ENCODE results near the gene RPL10. TPM values are rescaled to one million over a fixed set of nuclear protein-coding genes. Genes with fewer than 3 reads are reported as not detected.
"Not testable (repeated sequence)": the region's sequence is repeated elsewhere in the genome, so short reads cannot be mapped to it uniquely, and the experiment has no call there.

Gene RPL10
- total RNA-seq, 4 donors from 2014 or later = 1,992 to 4,644 (median 2,626) TPM

DNA sequence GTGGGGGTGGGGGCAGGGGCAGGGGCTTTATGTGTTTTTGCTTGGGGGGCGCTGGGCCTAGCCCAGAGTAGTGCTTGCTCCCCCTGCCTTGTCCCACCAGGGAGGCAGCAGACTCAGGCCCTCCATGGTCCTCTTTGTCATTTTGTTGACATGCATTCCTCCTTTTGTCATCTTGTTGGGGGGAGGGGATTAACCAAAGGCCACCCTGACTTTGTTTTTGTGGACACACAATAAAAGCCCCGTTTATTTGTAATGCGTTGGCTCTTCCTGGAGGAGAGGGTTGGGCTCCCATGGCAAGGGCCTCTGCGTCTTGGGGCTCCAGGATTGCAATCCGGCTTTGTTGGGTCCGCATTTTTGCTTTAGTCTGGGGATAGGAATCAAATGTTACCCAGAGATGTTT lies 16.9 kb upstream of the RPL10 start:
- no peak for DNase-seq
- TF ChIP-seq, protein P1, sequence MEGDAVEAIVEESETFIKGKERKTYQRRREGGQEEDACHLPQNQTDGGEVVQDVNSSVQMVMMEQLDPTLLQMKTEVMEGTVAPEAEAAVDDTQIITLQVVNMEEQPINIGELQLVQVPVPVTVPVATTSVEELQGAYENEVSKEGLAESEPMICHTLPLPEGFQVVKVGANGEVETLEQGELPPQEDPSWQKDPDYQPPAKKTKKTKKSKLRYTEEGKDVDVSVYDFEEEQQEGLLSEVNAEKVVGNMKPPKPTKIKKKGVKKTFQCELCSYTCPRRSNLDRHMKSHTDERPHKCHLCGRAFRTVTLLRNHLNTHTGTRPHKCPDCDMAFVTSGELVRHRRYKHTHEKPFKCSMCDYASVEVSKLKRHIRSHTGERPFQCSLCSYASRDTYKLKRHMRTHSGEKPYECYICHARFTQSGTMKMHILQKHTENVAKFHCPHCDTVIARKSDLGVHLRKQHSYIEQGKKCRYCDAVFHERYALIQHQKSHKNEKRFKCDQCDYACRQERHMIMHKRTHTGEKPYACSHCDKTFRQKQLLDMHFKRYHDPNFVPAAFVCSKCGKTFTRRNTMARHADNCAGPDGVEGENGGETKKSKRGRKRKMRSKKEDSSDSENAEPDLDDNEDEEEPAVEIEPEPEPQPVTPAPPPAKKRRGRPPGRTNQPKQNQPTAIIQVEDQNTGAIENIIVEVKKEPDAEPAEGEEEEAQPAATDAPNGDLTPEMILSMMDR (IDR thresholded peaks at IDR 0.05) = no peak
- TF ChIP-seq POLR2A (IDR thresholded peaks at IDR 0.05) = no peak
- Histone ChIP-seq H3K4me1 (peaks cover 0 to 9% (median 4%) of the 10 kb centered on the region in 4 donors), H3K9me3 (no peaks in the 10 kb centered on the region), H3K27me3 (no peaks in the 10 kb centered on the region), H3K4me3 (no peak overlapping the region), H3K36me3 (peaks cover 0 to 4% (median 0%) of the 10 kb centered on the region in 3 donors), H3K27ac (no peak overlapping the region)

DNA sequence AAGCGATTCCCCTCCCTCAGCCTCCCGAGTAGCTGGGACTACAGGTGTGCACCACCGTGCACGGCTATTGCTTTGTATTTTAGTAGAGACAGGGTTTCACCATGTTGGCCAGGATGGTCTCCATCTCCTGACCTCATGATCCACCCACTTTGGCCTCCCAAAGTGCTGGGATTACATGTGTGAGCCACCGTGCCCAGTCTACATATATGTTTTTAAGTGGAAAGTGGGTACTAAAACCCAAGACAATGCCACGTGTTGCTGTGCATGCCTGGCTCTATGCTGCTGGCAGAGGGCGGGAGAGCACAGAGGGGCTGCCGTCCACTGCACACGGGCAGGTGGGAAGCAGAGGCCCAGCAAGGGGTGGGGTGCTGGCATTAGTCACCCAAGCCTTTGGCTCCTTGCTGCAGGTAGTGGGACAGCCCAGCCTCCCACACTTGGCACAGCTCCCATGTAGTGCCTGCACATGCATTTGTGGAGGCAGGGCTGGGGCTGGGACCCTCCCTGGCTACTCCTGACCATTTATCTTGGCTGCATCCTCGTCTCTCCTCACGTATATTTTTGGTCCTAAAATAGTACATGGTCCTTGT lies 15.6 kb upstream of the RPL10 start:
- Histone ChIP-seq H3K36me3 (peaks cover 0 to 4% (median 0%) of the 10 kb centered on the region in 3 donors), H3K4me1 (peaks cover 0 to 9% (median 4%) of the 10 kb centered on the region in 4 donors), H3K27ac (no peak overlapping the region), H3K4me3 (no peak overlapping the region), H3K27me3 (no peaks in the 10 kb centered on the region), H3K9me3 (no peaks in the 10 kb centered on the region)
- DNase-seq = no peak
- TF ChIP-seq, protein P1 (IDR thresholded peaks at IDR 0.05) = no peak
- TF ChIP-seq POLR2A (IDR thresholded peaks at IDR 0.05) = no peak

DNA sequence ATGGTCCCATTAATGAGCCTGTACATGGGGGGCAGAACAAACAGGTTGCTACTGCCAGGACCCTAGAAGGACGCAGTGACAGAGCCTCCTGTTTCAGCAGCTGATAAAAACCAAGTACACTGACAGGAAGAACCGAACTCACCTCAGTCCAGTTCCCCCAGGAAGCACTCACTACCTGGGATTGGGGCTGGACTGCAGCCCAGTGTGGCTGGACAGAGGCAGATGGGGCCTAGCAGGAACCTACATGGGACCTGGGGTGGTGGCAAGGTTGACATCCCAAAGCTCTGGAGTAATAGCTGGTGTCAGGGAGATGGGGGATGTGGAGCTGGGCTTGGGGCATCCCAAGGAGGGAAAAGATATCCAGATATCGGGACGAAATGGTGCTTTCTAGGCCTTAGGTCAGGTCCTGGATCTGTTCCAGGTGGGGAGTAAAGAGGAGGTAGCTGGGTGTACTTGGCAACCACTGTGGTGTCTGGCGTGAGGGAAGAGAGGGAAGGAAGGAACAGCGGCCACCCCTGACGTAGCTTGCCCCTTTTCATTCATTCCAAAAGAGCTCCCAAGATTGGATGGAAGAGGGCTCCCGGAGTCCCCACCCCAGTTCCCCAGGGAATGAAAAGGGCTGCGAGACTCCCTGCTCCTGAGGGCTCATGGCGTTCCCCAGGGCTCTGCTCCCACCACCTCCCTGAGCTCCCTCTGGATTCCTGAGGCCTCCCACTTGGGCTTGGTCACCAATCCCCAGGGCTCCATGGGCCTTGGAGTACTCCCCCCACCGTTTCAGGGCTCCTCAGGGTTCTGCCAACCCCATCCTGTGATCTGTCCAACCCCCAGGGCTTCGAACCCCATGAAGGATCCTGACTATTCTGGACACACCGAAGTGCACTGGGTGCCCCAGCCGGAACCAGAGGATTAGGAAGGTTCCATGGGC lies 14.6 kb upstream of the RPL10 start:
- H3K36me3 ChIP-seq = peaks cover 0 to 4% (median 0%) of the 10 kb centered on the region in 3 donors
- H3K9me3 ChIP-seq = no peaks in the 10 kb centered on the region
- no peak overlapping the region for H3K4me3 ChIP-seq
- peaks cover 0 to 9% (median 4%) of the 10 kb centered on the region in 4 donors for H3K4me1 ChIP-seq
- TF ChIP-seq POLR2A (IDR thresholded peaks at IDR 0.05) = no peak
- TF ChIP-seq, protein P1 (IDR thresholded peaks at IDR 0.05) = no peak
- no peak overlapping the region for H3K27ac ChIP-seq
- DNase-seq = no peak
- H3K27me3 ChIP-seq = no peaks in the 10 kb centered on the region

DNA sequence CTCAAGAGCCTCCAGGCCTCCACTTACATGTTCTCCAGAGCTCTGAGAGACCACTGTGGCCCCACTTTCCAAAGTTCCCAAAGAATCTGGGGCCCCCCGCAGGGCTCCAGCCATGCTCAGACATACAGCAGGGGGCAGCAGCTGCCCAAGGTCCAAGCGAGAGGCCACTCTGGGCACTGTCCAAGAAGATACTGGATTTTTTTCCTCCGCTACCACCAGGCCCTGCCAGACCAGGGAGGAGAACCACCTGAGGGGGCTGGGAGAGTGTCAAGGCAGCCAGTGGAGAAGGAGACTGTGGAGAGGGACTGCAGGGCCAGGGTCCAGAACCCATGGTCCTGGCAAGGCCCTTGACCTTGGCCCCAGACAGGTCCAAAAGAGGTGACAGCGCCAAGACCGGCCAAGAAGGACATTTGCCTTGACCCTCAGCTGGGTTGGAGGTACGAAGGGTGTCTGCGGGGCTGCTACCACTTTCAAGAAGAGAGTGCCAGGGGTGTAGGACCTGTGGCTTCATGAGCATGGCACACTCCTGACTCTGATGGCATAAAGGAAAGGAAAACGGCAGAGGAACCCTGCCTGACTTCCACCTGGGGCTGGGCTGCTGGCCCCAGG lies 13.8 kb upstream of the RPL10 start:
- H3K27me3 ChIP-seq = no peaks in the 10 kb centered on the region
- DNase-seq = no peak
- H3K36me3 ChIP-seq = peaks cover 0 to 4% (median 0%) of the 10 kb centered on the region in 3 donors
- TF ChIP-seq, protein P1 (IDR thresholded peaks at IDR 0.05) = peak in 1 of 6 experiments; percentile 2
- no peak for TF ChIP-seq POLR2A (IDR thresholded peaks at IDR 0.05)
- H3K4me1 ChIP-seq = peaks cover 0 to 9% (median 4%) of the 10 kb centered on the region in 4 donors
- peak overlapping the region in 1 of 4 donors; percentile 10 for H3K27ac ChIP-seq
- H3K9me3 ChIP-seq = no peaks in the 10 kb centered on the region
- H3K4me3 ChIP-seq = no peak overlapping the region

DNA sequence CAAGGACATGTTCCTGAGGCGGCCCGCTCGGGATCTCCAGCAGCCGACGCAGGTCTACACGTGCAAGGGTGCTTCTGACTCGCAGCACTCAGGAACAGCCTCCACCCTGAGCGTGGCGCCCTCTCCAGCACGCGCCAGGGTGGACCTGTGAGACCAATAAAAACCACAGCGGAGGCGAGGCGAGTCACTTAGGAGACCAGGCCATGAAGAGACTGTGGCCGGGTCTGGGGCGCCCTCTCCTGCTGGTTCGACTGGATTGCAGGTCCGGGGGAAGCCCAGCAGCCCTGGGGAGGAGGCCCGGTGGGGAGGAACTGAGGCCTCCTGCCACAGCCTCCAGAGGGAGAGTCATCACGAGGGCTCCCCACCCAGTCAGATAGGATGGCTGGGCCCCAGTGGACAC lies 10.1 kb upstream of the RPL10 start:
- H3K9me3 ChIP-seq, H3K27ac ChIP-seq, DNase-seq, H3K4me1 ChIP-seq, H3K27me3 ChIP-seq, H3K4me3 ChIP-seq, H3K36me3 ChIP-seq: not testable (repeated sequence)

DNA sequence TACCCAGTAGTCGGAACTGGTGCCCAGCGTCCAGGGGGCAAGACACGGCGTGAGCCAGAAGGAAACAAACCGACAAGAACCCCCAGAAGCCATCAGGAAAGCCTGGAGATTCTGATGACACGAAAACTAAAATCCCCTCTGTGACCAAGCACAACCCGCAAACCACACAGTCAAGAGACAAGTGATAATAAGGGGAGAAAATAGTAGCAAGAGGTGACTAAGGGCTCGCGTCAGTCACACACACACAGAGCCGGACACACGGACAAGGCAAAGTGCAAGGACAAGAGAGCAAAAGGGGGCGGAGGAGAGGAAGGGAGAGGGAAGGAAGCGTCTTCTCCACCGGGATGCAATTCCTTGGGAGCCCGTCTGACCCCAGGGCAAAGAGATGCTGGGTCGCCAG lies 9.5 kb upstream of the RPL10 start:
- not testable (repeated sequence) for H3K27ac ChIP-seq, H3K9me3 ChIP-seq, DNase-seq, H3K27me3 ChIP-seq, H3K4me3 ChIP-seq, H3K36me3 ChIP-seq, H3K4me1 ChIP-seq

DNA sequence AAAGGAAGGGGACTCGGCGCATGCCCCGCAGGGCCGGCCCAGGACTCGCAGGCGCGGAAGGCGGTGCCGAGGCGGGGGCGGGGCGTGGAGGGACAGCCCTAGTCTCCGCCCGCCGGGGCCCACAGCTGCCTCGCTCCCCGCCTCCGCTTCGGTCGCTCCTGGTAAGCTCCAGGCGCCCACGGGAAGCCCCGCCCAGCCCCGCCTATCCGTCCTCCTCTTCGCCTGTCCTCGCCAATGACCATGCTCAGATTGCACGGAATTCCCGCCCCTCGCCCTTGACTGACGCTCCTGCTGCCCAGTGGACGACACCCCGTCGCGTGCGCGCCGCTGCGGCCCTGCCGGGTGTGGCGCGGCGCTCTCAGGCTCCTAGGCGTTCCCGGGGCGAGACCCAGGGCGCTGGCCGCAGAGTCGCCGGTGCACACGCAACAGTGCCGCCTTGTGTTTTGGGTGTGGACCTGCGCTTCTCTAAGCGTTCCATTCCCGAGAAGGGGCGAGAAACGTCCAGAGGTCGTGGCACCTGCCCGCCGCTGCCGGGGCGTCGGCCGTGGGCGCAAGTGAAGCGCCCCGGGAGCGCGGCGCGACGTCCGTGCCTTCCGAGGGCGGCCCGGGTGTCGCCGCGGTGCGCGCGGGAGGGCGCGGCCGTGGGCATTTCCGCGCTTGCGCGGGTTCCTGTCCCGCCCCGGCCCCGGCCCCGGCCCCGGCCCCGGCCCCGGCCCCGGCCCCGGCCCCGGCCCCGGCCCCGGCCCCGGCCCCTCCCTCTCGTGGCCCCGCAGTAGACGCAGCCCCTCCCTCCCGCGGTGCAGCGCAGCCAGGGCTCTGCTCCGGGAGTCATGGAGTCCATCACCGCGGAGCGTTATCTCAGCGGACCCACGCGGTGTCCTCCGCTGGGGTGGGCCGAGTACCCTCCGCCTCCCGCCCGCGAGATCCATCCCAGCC lies 8.1 kb upstream of the RPL10 start:
- Histone ChIP-seq H3K27ac (peak overlapping the region; percentile 43 to 86 (median 74)), H3K4me3 (peak overlapping the region in 2 of 4 donors; percentile 33 to 42)
- not testable (repeated sequence) for H3K9me3 ChIP-seq, H3K36me3 ChIP-seq, DNase-seq, H3K27me3 ChIP-seq, H3K4me1 ChIP-seq

DNA sequence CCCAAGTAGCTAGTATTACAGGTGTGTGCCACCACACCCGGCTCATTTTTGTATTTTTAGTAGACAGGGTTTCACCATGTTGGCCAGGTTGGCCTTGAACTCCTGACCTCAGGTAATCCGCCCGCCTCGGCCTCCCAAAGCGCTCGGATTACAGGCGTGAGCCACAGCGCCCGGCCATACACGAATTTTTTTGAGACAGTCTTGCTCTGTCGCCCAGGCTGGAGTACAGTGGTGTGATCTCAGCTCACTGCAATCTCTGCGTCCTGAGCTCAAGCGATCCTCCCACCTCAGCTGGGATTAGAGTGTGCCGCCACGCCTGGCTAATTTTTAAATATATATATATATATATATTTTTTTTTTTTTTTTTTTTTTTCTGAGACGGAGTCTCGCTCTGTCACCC lies 1.8 kb upstream of the RPL10 start:
- H3K4me3 ChIP-seq, H3K9me3 ChIP-seq, H3K27me3 ChIP-seq, DNase-seq: not testable (repeated sequence)
- peak overlapping the region in 2 of 4 donors; percentile 96 to 99 for H3K27ac ChIP-seq
- H3K4me1 ChIP-seq = peaks cover 0 to 12% (median 0%) of the 10 kb centered on the region in 4 donors
- peaks cover 0 to 21% (median 0%) of the 10 kb centered on the region in 3 donors for H3K36me3 ChIP-seq
